HCT116 (cell line): Measurements from ENCODE around the gene IL21R.

Source experiments
- EZH2 ChIP-seq: fragments of 200-600 bp; sonication (generic); IDR thresholded peaks from 2 replicates; pipeline ENCODE4 v1.6.1; 2017; ENCODE audit warnings: antibody characterized with exemption, mixed run types
- JUND ChIP-seq: IDR thresholded peaks from 2 replicates; pipeline ENCODE4 v1.6.1; 2012
- POLR2A ChIP-seq: IDR thresholded peaks from 2 replicates; pipeline ENCODE4 v1.7.0; 2011; ENCODE audit warnings: borderline replicate concordance; ENCODE audit not compliant: insufficient read depth, insufficient read length; ENCODE audit errors: extremely low read depth
- SIN3A ChIP-seq: IDR thresholded peaks from 2 replicates; pipeline ENCODE4 v1.6.1; 2012; ENCODE audit warnings: low read depth
- TF ChIP-seq, protein P1 (sequence below), 3 experiments: fragments of 200-600 bp in 1 of 3; sonication (generic) in 1 of 3; IDR thresholded peaks in 2 of 3; conservative IDR thresholded peaks in 1 of 3; 2 replicates each; pipeline ENCODE4 v1.5.1; 2012 to 2017; ENCODE audit warnings: low read depth in 2 of 3, low read length in 2 of 3, antibody characterized with exemption in 1 of 3, borderline replicate concordance in 1 of 3, control low read depth in 1 of 3, mild to moderate bottlenecking in 1 of 3, mixed read lengths in 1 of 3, mixed run types in 1 of 3, moderate library complexity in 1 of 3; ENCODE audit not compliant: insufficient read depth in 1 of 3

DNA sequence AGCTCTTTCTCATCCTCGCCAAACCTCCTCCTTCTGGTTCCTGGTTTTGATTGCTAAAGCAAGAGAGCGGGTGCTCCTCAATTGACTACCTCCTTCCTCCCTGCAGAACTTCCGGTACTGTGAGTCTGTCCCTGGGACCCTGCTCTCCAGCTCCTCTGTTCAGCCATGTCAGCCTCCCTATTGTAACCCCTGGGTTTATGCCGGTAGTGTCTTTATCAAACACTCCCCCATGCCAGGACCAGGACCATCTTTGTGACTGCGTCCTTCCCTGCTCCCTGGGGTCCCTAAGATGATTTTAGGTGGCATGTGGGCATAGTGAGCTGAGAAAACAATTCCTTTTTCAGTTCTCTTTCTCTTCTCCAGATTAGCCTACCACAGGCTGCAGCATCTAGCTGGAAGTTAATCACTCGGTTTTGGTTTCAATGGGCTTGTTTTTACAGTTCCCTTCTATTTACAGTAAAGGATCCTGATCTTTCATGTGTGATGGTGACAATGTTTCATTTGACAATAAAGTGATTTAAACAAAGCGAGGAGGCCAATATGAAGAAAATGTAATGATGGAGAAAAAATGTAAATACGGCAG lies 27.7 kb upstream of the IL21R start:
- TF ChIP-seq, protein P1, sequence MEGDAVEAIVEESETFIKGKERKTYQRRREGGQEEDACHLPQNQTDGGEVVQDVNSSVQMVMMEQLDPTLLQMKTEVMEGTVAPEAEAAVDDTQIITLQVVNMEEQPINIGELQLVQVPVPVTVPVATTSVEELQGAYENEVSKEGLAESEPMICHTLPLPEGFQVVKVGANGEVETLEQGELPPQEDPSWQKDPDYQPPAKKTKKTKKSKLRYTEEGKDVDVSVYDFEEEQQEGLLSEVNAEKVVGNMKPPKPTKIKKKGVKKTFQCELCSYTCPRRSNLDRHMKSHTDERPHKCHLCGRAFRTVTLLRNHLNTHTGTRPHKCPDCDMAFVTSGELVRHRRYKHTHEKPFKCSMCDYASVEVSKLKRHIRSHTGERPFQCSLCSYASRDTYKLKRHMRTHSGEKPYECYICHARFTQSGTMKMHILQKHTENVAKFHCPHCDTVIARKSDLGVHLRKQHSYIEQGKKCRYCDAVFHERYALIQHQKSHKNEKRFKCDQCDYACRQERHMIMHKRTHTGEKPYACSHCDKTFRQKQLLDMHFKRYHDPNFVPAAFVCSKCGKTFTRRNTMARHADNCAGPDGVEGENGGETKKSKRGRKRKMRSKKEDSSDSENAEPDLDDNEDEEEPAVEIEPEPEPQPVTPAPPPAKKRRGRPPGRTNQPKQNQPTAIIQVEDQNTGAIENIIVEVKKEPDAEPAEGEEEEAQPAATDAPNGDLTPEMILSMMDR (IDR thresholded peaks at IDR 0.05 in 2 of 3, conservative IDR thresholded peaks at IDR 0.05 in 1 of 3; ENCODE audit: borderline replicate concordance in 1 of 3, insufficient read depth in 1 of 3, low read depth in 2 of 3, low read length in 2 of 3): no peak
- TF ChIP-seq JUND: no peak
- TF ChIP-seq POLR2A: no peak
- TF ChIP-seq EZH2: no peak
- TF ChIP-seq SIN3A: no peak
